Measurements from ENCODE around the gene GUSB. TPM values are rescaled to one million over a fixed set of nuclear protein-coding genes. Genes with fewer than 3 reads are reported as not detected.
A peak's percentile ranks its signal among the peaks of the same experiment; 100 is the strongest.

GUSB gene
- total and polyA plus RNA-seq, 4 donors, result 20.8 to 49.7 (median 32.7) TPM

- 89% methylated on average over 5 of the region's 7 CpGs for WGBS (ENCODE audit: insufficient coverage)
- no peak overlapping the region for H3K4me3 ChIP-seq (ENCODE audit: low read depth, low read length)
- peak in 1 of 6 donors; percentile 61 for DNase-seq (ENCODE audit: low read depth in 4 of 6, low spot score in 6 of 6)
Observed at GRCh38 chr7:65912237-65912636, 69.8 kb downstream of the GUSB start.

More at GRCh38 chr7:65912237-65912636, 69.8 kb downstream of the GUSB start:
- H3K4me1 ChIP-seq (ENCODE audit: control insufficient read depth, insufficient read depth, low read length), result no peaks in the 10 kb centered on the region
- no peaks in the 10 kb centered on the region for H3K36me3 ChIP-seq (ENCODE audit: control insufficient read depth, insufficient read depth, low read length)
- H3K9me3 ChIP-seq (ENCODE audit: control insufficient read depth, insufficient read depth, low read length), result no peaks in the 10 kb centered on the region
- H3K27ac ChIP-seq (ENCODE audit: low read depth, low read length), result no peak overlapping the region
- H3K27me3 ChIP-seq (ENCODE audit: control insufficient read depth, insufficient read depth, low read length), result no peaks in the 10 kb centered on the region

Small RNAs within 50 kb of the gene (small RNA-seq; reads per million reads assigned to genes)
- not detected for gene AC073261.1 (ENCODE audit: low replicate concordance)

Other genes starting within 250 kb of the GUSB start
- gene VKORC1L1, start 109.1 kb downstream of the GUSB start, total RNA-seq, result 10 to 100 TPM; 16.5 to 34.7 TPM
- gene VKORC1L1, start 109.1 kb downstream of the GUSB start, polyA plus RNA-seq (ENCODE audit: insufficient read length in 2 of 2), result 10 to 100 TPM; 31.9 to 36.3 TPM
- 10 to 100 TPM; 10.4 to 28.8 TPM for gene ASL, start 93.6 kb upstream of the GUSB start, total RNA-seq
- 10 to 100 TPM; 21.8 to 33.2 TPM for gene ASL, start 93.6 kb upstream of the GUSB start, polyA plus RNA-seq (ENCODE audit: insufficient read length in 2 of 2)
- gene CRCP, start 132.6 kb upstream of the GUSB start, total RNA-seq, result 10 to 100 TPM; 34.5 to 35.9 TPM
- 10 to 100 TPM; 40.2 to 42.7 TPM for gene CRCP, start 132.6 kb upstream of the GUSB start, polyA plus RNA-seq (ENCODE audit: insufficient read length in 2 of 2)
- gene TPST1, start 223.1 kb upstream of the GUSB start, total RNA-seq, result 10 to 100 TPM; 59.6 to 77.4 TPM
- gene TPST1, start 223.1 kb upstream of the GUSB start, polyA plus RNA-seq (ENCODE audit: insufficient read length in 2 of 2), result 10 to 100 TPM; 47.9 to 50.5 TPM